NCI-H510A (cell line): ENCODE results near the gene APBB1.

Source experiments
- DNase-seq: peaks from one replicate; lab custom pipeline; 2025; lab: John Stamatoyannopoulos, UW

The APBB1 gene

GRCh38 chr11:6391537-6392134 lies 27.3 kb downstream of the APBB1 start:
- DNase-seq = no peak

- DNase-seq = no peak
Measured at GRCh38 chr11:6390718-6391469, 28.0 kb downstream of the APBB1 start.

DNA sequence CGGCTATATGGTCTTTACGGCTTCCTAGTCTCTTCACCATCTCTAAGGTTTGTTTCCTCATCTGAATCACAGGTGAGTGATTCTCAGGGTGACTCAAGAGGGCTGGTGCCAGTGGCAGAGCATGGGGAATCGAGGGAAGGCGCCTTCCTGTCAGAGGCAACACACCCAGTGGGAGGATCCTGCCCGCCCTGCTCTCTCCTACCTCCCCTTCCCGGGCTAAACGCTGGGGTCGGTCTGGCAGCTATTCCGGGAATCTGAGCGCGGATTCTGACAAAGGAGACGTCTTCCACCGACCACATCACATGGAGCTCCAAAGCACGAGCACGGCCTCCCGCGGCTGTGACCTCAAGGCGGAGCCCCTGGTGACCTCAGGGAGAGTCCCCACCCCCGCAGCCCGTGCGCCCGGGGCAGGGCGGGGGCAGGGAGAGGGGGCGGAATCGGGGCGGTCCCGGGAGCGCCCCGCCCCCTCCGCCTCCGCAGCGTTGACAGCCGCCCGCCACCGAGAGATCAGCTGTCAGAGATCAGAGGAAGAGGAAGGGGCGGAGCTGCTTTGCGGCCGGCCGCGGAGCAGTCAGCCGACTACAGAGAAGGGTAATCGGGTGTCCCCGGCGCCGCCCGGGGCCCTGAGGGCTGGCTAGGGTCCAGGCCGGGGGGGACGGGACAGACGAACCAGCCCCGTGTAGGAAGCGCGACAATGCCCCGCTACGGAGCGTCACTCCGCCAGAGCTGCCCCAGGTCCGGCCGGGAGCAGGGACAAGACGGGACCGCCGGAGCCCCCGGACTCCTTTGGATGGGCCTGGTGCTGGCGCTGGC lies 28.8 kb downstream of the APBB1 start, which contains the start of gene SMPD1:
SMPD1 (plus strand) TSS at position 570 of the 813 bp plus-strand sequence; CDS start at position 695, 125 bp downstream.
- DNase-seq = peak; percentile 75

DNA sequence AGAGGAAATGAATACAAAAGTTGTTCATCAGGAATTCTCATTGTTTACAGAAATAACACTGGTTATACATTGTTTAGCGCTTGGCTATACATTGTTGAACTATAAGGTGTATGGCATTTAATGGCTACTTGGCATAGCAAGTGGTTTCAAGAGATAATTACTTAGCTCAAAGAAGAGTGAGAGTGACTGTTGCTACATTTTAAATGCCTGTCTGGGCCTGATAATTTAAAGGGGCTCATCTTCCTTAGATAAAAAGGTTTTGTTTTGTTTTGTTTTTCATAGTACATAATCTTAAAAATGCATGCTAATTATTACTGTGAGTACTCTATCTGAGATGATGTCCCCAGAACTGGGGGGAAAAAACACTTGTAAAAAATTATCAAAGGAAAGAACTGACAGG lies 30.1 kb downstream of the APBB1 start:
- no peak for DNase-seq

DNA sequence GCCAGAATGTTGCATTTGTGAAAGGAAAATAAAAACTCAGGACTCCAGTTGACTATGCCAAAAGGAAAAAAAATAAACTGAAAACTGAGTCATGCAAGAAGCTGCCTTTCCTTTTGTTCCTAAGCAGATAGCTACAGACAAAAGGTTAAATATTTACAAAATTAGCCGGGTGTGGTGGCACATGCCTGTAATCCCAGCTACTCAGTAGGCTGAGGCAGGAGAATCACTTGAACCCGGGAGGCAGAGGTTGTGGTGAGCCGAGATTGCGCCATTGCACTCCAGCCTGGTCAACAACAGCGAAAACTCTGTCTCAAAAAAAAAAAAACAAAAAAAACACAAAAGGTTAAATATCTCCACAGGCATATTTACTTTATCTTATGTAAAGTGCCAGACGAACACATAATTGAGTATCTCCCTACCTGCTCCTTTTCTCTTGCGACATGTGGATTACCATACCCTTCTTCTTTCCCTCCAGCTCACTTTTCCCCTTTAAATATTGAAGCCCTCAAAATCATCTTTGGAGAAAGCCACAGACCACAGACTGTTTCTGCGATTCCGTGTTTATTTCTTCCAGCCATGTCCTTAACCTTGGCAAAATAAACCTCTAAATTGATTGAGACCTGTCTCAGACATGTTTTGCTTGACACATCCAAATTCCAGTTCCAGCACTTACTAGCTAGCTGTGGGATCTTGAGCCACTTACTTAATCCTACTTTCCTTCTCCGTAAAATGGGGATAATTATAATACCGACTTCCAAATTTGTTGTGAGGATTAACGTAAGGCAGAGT lies 30.9 kb downstream of the APBB1 start:
- no peak for DNase-seq

DNA sequence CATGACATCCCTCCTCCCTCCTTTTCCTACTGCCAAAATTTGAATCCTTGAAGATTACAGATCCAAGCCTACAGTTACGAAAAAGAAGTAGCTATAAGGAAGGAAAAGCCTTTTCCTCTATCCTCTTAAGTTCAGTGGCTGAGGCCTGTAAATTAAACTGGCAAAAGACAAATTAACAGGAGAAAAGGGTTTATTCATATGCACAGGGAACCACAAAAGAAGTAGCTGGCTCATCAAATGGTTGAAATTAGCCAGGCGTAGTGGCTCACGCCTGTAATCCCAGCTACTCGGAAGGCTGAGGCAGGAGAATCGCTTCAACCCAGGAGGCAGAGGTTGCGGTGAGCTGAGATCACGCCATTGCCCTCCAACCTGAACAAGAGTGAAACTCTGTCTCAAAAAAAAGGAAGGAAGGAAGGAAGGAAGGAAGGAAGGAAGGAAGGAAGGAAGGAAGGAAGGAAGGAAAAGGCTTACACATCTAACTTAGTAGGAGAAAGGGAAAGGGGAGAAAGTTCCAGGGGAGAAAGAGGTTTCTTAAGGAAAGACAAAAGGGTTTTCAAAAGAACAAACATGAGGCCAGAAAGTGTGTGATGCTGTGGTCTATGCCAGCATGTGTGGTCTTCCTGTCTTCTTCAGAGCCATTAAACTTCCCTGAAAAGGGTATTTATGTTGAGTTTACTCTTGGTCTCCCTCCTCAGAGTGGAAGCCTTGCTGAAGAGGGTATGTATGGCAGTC lies 33.7 kb downstream of the APBB1 start:
- DNase-seq = no peak

DNA sequence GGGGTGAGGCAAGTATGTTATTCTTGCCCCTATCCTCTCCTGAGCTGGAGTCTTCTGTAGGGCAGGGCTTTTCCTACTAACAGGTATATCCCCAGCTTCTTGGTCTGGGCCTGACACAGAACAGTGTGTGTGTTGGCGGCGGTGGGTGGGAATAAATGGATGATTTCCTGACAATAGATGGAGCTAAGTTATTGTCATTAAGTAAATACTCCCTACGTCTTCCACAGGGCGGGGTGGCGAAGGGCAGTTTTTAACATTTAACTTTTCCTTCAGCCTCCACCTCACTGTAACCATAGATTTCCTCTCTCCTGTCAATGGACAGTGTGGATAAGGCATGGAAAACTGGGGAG lies 40.3 kb downstream of the APBB1 start:
- no peak for DNase-seq

- DNase-seq = no peak
Measured at GRCh38 chr11:6377902-6378639, 40.8 kb downstream of the APBB1 start.

GRCh38 chr11:6371825-6372224 lies 47.1 kb downstream of the APBB1 start:
- DNase-seq = no peak

DNA sequence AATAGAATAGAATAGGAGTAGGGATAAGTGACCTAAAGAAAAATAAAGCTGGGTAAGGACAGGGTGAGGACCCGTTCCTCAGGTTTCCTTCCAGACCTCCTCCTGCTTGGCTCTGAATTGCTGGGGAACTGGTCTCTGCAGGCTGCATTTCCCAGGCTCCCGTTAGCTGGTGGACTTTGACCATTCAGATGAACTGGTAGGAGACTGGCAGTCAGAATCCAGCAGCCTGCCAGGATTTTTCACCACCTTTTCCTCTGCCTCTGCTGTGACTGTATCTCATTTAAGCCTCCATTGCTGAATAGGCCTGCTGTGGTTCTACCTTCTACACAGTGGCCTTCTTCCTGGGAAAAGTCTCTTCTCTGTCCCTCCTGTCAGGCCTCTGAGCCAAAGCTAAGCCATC lies 53.2 kb downstream of the APBB1 start:
- DNase-seq = no peak

DNA sequence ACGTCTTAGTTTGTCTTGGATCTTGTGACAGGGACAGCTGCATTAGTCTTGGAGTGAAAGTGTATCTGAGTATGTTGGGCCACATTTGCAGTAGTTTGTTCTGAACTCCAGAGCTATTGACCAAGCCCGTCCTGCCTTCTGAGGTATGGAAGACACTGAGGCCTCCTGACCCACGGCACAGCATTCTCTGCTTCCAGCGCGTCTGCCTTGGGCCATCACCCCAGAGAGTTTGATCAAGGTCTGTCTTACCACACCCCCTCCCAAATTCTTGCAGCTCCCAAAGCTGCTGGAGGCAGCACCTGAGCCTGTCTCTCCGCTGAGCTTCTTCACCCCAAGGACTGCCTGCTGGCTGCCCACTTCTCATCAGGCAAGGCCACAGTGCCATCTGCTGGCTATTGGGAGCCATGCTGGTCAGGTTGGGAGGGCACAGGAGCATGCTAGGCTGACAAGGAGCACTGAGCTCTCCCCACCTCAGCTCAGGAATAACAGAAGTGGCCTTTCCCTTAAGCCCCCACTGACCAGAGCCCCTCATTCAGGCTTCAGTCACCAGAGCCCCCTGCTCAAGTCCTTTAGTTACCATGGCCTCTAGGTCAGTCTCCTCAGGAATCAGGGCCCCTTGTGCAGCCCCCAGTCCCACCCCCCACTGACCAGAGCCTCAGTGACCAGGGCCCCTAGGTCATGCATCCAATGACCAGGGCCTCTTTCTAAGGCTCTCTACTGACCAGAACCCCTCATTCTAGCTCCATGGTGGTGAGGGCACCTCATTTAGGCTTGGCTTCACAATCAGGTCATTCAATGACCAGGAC lies 55.8 kb downstream of the APBB1 start:
- peak; percentile 28 for DNase-seq

DNA sequence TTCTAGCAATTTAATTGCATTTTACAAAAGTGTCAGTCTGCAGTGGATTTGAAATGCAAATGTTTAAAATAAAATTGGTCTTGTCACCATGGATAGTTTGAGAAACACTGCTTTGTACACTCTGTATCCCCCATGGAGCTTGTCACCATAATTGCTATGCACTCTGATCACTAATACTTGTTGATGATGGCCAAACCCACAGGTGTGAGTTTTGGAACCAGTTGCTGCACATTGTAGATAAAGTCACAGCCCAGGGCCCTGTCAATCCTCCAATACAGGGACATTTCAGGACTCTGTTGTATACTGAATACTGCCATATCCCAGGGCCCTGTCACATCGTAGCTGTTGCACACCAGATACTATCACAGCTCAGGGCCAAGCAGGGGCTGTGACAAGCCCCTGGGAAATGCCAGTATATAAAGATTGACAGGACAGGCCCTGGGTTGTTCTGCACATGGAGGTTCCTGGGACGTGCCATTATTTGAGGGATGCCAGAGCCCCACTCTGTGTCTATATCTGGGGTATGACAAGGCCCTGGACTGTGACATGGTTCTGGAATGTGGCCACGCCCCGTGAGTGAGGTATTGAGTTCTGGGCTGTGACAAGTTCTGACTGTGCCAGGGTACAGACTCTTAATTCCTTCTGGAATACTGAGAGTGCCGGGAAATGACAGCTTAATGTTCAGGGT lies 56.6 kb downstream of the APBB1 start:
- no peak for DNase-seq

GRCh38 chr11:6360183-6360582 lies 58.7 kb downstream of the APBB1 start:
- no peak for DNase-seq

- no peak for DNase-seq
Measured at GRCh38 chr11:6357222-6357621, 61.7 kb downstream of the APBB1 start.

GRCh38 chr11:6356503-6357055 lies 62.3 kb downstream of the APBB1 start:
- no peak for DNase-seq

DNA sequence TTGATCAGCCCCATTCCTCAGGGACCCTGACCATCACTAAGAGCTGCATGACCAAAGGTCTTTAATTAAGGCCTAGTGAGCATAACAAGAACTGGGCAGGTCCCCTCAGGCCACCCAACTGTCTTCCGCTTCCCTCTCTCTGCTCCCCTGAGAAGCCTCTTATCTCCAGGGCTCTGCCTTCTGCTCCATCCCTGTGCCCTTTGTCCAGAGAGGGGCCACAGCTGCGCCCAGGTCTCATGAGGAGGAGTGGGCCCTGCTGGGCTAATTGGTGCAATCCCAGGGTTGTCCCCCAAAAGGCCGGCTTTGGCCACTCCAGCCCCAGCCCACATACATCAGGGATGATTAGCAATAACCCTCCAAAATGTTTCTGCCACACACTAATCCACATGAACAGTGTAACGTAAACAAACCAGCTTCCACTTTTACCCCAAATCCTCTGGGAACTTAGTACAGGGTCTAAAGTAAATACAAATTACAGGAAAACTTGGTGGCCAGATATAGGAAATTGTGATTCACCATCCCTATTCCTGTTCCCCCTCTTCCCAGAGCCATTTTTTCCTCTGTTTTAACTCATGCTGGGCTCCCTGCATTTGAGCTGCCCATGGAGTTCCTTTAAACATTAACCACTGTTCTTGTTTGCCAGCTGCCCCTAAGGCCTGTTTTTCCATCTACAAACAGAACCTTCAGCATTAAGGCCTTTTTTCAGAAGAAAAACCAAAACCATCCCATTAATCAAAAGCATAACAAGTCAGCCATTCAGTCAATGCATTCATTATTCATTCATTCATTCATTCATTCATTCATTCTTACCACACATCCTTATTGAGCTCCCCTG lies 64.0 kb downstream of the APBB1 start:
- DNase-seq = no peak

DNA sequence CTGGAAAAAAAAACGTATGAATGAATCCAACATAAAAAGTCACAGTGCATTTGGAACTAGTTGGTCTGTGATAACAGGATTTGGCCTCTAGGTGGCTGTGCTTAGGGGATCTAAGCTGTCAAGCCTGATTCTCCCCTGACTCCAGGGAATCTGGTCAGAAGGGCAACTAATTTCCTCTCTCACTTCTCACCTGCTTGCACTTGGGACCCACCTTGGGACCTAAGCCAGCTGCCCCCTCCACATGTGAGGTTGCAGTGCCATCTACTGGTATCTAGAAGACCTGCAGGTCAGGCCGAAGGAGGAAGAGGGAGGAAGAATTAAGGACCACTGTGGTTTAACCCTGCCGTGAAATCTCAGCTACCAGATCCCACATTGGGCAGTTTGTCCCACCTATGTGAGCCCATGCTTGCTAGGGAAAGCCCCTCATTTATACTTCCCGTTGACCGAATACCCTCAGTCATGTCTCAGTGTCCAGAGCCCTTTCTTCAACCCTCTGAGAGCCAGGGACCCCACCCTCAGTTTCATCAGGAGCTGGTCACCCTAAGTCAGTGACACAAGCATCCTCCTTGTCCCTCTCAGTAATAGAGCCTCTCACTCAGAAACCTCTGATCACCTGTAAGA lies 65.4 kb downstream of the APBB1 start:
- peak; percentile 72 for DNase-seq
